GM21381 (cell line): ENCODE results near the gene METRN.

Experiments used
- ATAC-seq: cut with Tn5 transposase; IDR thresholded peaks from one replicate; pipeline ENCODE4 v1.9.1; 2021; ENCODE audit warnings: mild to moderate bottlenecking, moderate library complexity; ENCODE audit not compliant: unreplicated experiment

Gene METRN

DNA sequence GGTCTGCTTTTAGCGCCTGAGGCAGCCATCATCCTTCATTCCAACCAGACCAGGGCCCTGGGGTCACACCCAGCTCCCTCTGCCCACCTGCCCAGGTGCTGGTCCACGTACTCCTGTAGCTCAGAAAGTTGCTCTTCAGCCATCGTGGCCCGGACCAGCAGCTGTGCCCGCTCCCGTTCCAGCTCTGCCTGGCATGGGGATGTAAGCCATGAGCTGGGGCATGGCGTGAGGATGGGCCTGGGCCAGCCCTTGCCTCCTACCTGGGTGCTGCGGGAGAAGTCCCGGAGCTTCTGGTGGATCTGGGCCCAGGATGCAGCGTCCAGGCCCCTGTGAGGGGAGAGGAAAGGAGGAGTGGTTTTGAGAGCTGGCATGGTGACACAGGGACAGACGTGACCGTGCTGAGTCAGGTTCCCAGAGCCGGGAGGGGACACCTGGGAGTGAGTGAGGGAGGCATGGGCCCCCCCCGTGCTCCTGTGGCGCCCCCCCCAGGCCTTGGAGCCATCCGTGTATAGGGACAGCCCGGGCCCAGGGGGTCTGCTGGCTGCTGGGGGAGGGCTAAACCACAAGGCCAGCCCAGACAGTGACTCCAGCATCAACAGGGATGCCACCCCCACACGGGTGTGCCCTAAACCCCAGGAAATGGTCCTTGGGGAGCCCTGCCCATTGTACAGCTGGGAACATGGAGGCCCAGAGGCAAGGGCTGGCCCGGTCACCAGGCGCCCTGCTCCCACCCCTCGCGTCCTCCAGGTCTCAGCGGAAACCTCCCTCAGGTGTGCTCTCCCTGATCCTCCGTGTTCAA is 8.1 kb downstream of the METRN start:
- ATAC-seq: no peak

- ATAC-seq: no peak
These were observed 8.8 kb downstream of the METRN start for GRCh38 chr16:723695-724094.

GRCh38 chr16:724188-725040 is 9.5 kb downstream of the METRN start:
- no peak for ATAC-seq

- no peak for ATAC-seq
These were observed 10.1 kb downstream of the METRN start for GRCh38 chr16:725041-725376.

DNA sequence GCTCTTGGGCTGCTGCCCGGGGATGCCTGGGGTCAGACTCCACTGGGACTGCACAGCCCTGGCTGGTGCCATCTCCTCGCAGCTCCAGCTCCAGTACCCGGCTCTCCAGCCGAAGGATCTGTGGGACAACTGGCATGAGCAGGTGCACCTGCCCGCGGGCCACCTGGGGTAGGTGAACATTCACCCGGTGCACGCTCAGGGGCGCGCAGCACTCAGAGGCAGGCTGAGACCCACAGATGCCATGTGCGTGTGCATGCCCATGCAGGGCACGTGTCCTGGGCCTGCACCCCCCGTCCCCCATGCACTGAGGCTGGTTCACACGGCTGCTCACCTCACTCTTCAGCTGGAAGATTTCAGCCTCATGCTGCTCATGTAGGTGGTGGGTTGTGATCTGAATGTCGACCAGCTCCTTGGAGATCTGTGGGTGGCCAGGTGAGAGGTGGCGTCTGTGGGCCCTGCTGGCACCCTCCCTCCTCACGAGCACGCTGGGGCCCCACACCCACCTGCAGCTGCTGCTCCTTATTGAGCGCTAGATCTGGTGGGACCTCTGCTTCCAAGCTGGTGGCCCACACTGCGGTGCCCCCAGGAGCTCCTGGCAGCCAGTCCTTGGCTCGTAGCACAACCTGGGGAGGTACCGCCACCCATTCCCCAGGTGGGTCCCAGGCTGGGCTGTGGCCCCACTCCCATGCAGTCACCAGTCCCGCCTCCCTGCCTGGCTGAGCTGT is 10.7 kb downstream of the METRN start:
- no peak for ATAC-seq

DNA sequence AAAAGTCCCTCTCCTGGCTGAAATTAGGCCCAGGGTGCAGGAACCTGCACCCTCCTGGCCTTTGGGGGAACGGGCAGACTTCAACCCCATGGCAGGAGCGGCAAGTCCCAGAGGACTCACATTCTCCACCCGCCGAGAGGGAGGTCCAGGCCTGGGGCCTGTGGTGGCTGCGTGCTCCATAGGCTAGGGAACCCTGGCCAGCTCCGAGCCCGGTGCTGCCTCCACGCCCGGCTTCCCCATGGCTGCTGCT is 11.2 kb downstream of the METRN start:
- ATAC-seq: no peak

DNA sequence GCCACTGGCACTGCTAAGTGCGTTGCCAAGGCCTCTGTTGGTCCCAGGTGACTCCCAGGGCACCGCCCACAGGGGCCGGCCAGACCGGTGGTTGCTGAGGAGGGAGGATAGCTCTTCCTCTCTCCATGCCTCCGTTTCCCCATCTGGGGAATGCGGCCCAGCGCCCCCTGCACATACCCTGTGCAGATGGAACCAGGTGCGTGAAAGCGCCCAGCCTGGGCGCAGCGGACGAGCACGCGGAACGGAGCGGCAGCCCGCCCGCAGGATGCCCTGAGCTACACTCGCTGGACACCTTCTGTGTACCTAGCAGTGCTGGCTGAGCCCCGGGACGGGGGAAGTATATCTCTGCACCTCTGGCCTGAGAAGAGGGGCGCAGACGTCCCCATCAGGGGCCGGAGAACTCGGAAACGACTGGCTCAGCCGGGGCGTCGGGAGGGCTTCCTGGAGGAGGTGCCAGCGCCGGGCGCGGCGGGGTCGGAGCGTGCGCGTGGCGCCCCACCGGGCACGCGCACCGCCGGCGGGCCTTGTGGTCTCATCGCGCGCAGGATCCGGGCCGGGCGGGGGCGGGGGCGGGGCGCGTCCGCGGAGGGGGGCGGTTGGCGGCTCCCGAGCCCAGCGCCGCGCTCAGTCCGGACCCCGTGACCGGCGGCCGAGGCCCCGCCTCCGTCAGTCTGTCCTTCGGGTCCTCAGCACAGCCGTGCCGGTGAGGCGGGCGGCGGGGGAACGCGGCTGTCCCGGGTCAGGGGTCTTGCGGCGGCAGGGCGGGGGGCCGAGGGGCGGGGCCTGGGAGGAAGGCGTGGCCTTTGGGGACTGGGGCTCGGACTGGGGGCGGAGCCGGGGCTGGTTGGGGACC is 11.7 kb downstream of the METRN start, which contains the start of the genes CCDC78 and HAGHL:
TSS of gene CCDC78 (minus strand) at position 6 of the 853 bp plus-strand sequence. CDS start 76 bp downstream, outside the sequence.
TSS of gene HAGHL (plus strand) at position 669 of the 853 bp plus-strand sequence. CDS start 404 bp downstream, outside the sequence.
- ATAC-seq: peak; percentile 37

DNA sequence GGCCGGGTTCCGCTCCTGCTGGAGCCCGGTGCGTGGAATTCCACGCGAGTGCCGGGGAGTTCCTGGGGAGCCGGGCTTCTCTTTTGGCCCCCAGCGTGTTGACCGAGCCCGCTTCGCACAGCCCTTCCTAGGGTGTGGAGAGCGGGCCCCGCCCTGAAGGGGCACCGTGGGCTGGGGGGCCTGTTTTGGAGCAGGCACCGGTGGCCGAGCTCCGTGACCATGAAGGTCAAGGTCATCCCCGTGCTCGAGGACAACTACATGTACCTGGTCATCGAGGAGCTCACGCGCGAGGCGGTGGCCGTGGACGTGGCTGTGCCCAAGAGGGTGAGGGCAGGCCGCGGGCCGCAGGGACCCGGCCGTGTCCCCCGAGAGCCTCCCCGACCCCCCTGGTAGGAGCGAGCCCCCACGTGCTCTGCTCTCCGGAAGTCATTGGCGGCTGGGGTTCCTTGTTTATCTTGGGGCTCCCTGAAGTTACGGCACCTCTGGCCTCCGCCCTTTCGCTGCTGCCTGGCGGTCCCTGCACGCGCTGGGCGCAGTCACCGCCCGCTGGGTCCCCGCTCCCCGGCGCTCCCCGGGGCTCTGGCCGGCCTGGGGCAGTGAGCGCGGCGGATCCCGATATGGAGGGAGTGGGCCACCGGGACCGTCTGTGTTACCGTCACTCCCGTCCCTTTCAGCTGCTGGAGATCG is 12.5 kb downstream of the METRN start:
- peak; percentile 15 for ATAC-seq

DNA sequence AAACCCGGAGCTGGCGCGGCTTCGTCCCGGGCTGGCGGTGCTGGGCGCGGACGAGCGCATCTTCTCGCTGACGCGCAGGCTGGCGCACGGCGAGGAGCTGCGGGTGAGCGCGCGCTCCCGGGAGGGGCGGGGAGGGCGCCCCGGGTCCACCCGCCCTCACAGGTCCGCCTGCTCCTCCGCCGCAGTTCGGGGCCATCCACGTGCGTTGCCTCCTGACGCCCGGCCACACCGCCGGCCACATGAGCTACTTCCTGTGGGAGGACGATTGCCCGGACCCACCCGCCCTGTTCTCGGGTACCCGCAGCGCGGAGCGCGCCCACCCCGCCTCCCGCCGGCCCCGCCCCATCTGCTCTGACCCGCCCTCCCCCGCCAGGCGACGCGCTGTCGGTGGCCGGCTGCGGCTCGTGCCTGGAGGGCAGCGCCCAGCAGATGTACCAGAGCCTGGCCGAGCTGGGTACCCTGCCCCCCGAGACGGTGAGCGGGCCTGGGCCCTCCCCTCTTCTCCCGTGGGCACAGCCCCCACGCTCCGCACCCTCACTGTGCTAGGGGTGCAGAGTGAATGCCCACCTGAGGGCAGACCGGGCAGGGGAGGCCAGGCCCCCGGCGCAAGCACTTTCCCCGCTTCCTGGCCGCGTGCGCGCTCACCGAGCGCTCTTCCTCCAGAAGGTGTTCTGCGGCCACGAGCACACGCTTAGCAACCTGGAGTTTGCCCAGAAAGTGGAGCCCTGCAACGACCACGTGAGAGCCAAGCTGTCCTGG is 13.4 kb downstream of the METRN start:
- peak; percentile 30 for ATAC-seq

DNA sequence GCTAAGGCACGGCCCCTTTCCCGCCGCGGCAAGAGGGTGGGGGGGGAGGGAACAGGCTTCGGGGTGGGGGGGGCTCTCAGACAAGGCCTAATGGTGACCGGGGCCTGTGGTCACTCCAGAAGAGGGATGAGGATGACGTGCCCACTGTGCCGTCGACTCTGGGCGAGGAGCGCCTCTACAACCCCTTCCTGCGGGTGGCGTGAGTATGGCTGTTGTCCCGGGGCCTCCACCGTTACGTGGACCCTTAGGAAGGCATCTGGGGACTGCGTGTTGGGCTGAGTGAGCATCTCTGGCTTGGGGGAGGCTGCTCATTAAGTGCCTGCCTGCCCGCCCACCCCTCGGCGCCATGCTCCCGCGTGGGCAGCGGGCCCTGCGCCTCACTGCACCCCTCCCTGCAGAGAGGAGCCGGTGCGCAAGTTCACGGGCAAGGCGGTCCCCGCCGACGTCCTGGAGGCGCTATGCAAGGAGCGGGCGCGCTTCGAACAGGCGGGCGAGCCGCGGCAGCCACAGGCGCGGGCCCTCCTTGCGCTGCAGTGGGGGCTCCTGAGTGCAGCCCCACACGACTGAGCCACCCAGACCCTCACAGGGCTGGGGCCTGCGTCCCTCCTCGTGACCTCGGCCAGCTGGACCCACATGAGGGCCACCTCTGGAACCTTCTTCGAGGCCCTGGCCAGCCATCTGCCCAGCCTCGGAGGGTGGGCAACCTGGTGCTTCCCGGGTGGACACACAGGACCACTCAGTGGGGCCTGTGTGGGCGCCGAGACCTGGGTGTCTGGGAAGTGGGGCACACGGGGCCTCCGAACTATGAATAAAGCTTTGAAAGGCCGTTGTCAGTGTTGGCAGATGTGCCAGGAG is 14.2 kb downstream of the METRN start:
- no peak for ATAC-seq

DNA sequence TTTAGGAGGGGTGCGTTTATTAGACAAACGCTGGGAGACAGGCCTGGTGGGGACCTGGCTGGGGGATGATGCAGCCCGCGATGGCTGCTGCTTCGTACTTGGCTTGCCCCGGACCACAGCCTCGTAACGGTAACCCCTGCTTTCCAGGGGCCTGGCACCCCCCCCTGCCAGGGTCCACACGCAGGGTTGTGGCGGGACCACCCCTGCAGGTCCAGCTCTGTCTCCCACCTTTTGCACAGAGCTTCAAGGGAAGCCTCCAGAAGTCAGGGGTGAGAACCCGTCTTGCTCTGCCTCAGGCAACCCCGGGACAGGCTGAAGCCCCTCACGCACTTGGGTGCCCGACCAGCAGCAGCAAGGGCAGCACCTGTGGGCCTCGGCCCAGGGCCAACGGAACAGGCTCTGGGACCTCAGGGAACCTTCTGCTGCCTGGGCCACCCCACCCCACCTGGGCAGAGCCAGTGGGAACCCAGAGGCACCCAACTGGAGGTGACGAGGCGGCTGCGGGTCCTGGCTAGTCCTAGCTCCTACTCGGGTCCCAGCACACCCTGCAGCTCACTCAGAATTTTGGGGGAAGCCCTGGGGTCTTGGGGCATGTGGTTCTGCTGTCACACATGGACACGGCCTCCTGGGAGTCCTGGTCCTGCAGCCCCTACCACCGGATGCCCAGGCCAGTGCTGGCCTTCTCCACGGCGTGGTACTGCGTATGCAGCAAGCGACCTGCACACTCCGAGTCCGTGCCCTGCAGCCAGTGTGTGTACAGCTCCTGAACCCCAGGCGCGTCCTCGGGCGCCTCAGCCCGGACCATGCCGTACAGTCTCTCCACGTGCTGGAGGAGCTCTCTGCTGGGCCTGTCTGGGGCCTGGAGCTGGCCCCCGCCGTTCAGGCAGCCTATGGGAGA is 15.1 kb downstream of the METRN start:
- ATAC-seq: no peak

- no peak for ATAC-seq
These were observed 16.0 kb downstream of the METRN start for GRCh38 chr16:730666-731509.

DNA sequence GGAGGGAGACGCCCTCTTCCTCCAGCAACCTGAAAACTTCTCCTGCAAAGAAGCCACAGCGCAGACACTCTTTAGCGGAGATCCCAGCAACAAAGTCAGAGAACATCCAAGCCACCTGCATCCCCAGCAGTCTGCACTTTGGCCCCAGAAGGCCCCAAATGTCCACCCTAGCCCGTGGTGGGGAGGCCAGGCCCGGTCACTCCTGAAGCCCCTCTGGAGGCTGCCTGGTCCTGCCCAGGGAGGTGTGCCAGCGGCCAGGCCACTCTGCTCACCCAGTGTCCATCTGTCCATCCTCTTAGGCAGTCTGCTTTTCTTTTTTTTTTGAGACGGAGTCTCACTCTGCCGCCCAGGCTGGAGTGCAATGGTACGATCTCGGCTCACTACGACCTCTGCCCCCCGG is 17.4 kb downstream of the METRN start:
- no peak for ATAC-seq

DNA sequence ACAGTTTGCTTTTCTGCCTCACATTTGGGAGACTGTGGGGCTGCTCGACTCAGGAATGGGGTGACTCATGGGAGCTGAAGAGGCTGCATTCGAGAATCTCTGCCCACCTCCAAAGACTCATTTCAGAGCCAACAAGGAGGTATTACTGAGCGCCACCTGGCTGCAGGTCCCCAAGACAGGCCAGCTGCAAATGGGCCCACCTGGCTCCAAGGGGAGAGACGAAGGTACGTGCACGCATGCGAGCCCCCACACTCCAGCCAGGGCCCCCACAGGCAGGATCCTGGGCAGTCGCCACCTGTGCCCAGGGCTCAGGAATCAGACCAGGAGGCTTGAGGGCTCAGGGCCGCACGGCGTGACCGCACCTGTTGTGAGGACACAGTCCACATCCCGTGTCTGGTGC is 18.0 kb downstream of the METRN start:
- ATAC-seq: no peak

DNA sequence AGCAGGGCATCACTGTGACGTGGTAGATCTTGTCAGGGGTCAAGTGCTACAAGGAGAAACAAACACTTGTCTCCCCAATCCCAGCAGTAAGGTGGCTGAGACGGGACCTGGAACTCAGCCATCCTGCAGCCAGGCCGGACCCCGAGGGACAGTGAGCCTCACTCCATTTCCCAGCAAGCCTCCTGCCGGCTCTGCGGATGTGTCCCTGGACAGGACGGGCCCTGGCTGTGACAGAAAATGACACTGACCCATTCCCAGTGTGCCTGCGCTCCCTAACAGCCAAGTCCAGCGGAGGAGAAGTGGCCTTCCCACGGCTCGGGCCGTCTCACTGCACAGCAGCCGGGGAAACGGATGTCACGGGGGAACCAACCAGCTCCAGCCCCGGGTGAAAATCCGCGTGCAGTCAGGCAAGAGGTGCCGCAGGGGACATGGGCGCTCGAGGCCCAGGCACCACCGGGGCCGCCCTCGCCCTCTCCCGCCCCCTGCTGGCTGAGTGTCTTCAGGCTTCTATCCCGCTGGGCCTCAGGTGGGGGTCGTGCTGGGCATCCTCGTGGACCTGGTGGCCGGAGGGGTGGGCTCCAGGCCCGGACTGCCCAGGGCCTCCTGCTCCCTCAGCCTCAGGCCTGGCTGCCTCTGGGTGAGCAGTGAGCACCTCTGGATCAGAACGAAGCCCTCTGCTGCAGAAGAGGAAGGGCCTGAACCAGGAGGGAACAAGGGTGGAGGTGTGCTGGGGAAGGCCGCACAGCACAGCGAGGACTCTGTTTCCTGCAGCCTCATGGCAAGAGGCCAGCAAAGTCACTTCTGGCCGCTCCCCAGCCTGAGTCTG is 18.7 kb downstream of the METRN start:
- no peak for ATAC-seq
